Common myeloid progenitor, CD34-positive (primary cell): Measurements from ENCODE around the gene FATE1. TPM values are rescaled to one million over a fixed set of nuclear protein-coding genes. Genes with fewer than 3 reads are reported as not detected.

Experiments
- CTCF ChIA-PET: fragments of 350-600 bp; sonication (Branson Sonifier 250); formaldehyde crosslinking; loops from one replicate; lab custom pipeline; 2021; ENCODE audit warnings: antibody characterized with exemption; lab: Charles Lee
- POLR2A ChIA-PET: fragments of 350-600 bp; sonication (Branson Sonifier 250); formaldehyde crosslinking; loops from one replicate; lab custom pipeline; 2021; ENCODE audit warnings: antibody characterized with exemption; lab: Charles Lee
- DNase-seq, 3 donors: peaks; one replicate each; pipeline versions ENCODE4 v3.0.0 to v3.0.0-alpha.2; 2013
- H3K27ac ChIP-seq, 2 experiments: 1 replicate in 1 of 2; 2 replicates in 1 of 2; pipeline ENCODE4 v1.7.0; 2013; ENCODE audit warnings: inconsistent platforms in 2 of 2, low read length in 2 of 2, mild to moderate bottlenecking in 2 of 2, low read depth in 1 of 2, moderate library complexity in 1 of 2; ENCODE audit not compliant: severe bottlenecking in 2 of 2, insufficient read depth in 1 of 2, poor library complexity in 1 of 2
- H3K27me3 ChIP-seq, 5 experiments: replicated peaks in 2 of 5; 1 replicate in 3 of 5; 2 replicates in 2 of 5; pipeline versions ENCODE4 v1.6.1 to v1.7.0; 2013; ENCODE audit warnings: low read length in 4 of 5, mild to moderate bottlenecking in 2 of 5, moderate library complexity in 2 of 5, inconsistent platforms in 1 of 5; ENCODE audit not compliant: insufficient read depth in 5 of 5, control insufficient read depth in 4 of 5
- H3K36me3 ChIP-seq, 4 experiments: 1 replicate in 2 of 4; 2 replicates in 2 of 4; pipeline versions ENCODE4 v1.6.1 to v1.7.0; 2013; ENCODE audit warnings: low read length in 3 of 4, control low read depth in 1 of 4, mild to moderate bottlenecking in 1 of 4; ENCODE audit not compliant: control insufficient read depth in 4 of 4, insufficient read depth in 4 of 4
- H3K4me1 ChIP-seq, 4 experiments: 1 replicate in 3 of 4; 2 replicates in 1 of 4; pipeline versions ENCODE4 v1.6.1 to v1.7.1; 2013; ENCODE audit warnings: low read length in 3 of 4, mild to moderate bottlenecking in 3 of 4, control low read depth in 1 of 4, inconsistent platforms in 1 of 4, moderate library complexity in 1 of 4; ENCODE audit not compliant: control insufficient read depth in 4 of 4, insufficient read depth in 4 of 4; ENCODE audit errors: control extremely low read depth in 1 of 4
- H3K4me3 ChIP-seq, 7 experiments: 1 replicate in 4 of 7; 2 replicates in 3 of 7; pipeline versions ENCODE4 v1.5.1 to v1.7.0; 2013; ENCODE audit warnings: mild to moderate bottlenecking in 7 of 7, low read length in 6 of 7, moderate library complexity in 6 of 7, inconsistent platforms in 2 of 7, low read depth in 2 of 7, control low read depth in 1 of 7; ENCODE audit not compliant: insufficient read depth in 4 of 7, control insufficient read depth in 1 of 7; ENCODE audit errors: extremely low read depth in 1 of 7
- H3K9me3 ChIP-seq, 5 experiments: 1 replicate in 4 of 5; 2 replicates in 1 of 5; pipeline versions ENCODE4 v1.6.1 to v1.7.1; 2013; ENCODE audit warnings: low read length in 4 of 5, mild to moderate bottlenecking in 2 of 5, inconsistent platforms in 1 of 5, low read depth in 1 of 5, moderate library complexity in 1 of 5; ENCODE audit not compliant: control insufficient read depth in 4 of 5, insufficient read depth in 2 of 5; ENCODE audit errors: control extremely low read depth in 1 of 5
- whole genome bisulfite sequencing: methylation state at CpG from one replicate; pipeline ENCODE4 v1.1.5; 2013; ENCODE audit not compliant: insufficient coverage; 5-methylcytosine and 5-hydroxymethylcytosine counted together
- polyA plus RNA-seq: library from polyadenylated mRNA; unstranded; fragments of 120-200 nt; gene quantifications from one replicate; pipeline ENCODE4 v1.2.1, GENCODE V29; 2013

The FATE1 gene
- polyA plus RNA-seq: not detected

- 94% methylated on average over 2 of the region's 3 CpGs for WGBS
- ChIA-PET CTCF (no interaction called here), POLR2A (no interaction called here)
These were observed at the start of gene FATE1 for GRCh38 chrX:151715752-151716151. Gene FATE1 (plus strand): TSS chrX:151716035. CDS start chrX:151716120, 85 bp downstream.

GRCh38 chrX:151675121-151675746 lies 40.6 kb upstream of the FATE1 start:
- ChIA-PET CTCF (no interaction called here), POLR2A (no interaction called here)
- H3K4me1 ChIP-seq: no peaks in the 10 kb centered on the region
- no peak overlapping the region for H3K27ac ChIP-seq
- no peak for DNase-seq
- no peak overlapping the region for H3K4me3 ChIP-seq
- H3K27me3 ChIP-seq: peaks cover 0 to 4% (median 0%) of the 10 kb centered on the region in 5 experiments
- 77% methylated on average over 5 of the region's 6 CpGs for WGBS
- H3K36me3 ChIP-seq: no peaks in the 10 kb centered on the region
- H3K9me3 ChIP-seq: no peaks in the 10 kb centered on the region

More at GRCh38 chrX:151715752-151716151, at the start of gene FATE1:
- Histone ChIP-seq H3K27me3 (peaks cover 0 to 11% (median 0%) of the 10 kb centered on the region in 5 experiments), H3K9me3 (no peaks in the 10 kb centered on the region), H3K36me3 (no peaks in the 10 kb centered on the region), H3K4me3 (no peak within 1 kb of the TSS), H3K27ac (no peak within 1 kb of the TSS), H3K4me1 (no peaks in the 10 kb centered on the region)
- DNase-seq: no peak

- Histone ChIP-seq H3K36me3 (no peaks in the 10 kb centered on the region), H3K4me3 (no peak overlapping the region), H3K4me1 (no peaks in the 10 kb centered on the region), H3K27ac (no peak overlapping the region), H3K9me3 (no peaks in the 10 kb centered on the region), H3K27me3 (peaks cover 0 to 3% (median under 1%) of the 10 kb centered on the region in 5 experiments)
- ChIA-PET POLR2A (no interaction called here), CTCF (no interaction called here)
- WGBS: 87% methylated on average over 4 of the region's 4 CpGs
- DNase-seq: no peak
These were observed 39.6 kb upstream of the FATE1 start for GRCh38 chrX:151676196-151676595.

GRCh38 chrX:151679798-151680402 lies 35.9 kb upstream of the FATE1 start:
- Histone ChIP-seq H3K4me3 (no peak overlapping the region), H3K27me3 (peaks cover 0 to 5% (median under 1%) of the 10 kb centered on the region in 5 experiments), H3K9me3 (no peaks in the 10 kb centered on the region), H3K36me3 (no peaks in the 10 kb centered on the region), H3K27ac (no peak overlapping the region), H3K4me1 (no peaks in the 10 kb centered on the region)
- ChIA-PET CTCF (interaction anchor here (1.8 kb wide), 1 partner anchor 173 kb away, joined by 4 read pairs; no protein-coding TSS in a partner anchor), POLR2A (no interaction called here)
- DNase-seq: no peak
- 83% methylated on average over 3 of the region's 5 CpGs for WGBS

- no peaks in the 10 kb centered on the region for H3K4me1 ChIP-seq
- H3K27me3 ChIP-seq: peaks cover 0 to 5% (median 2%) of the 10 kb centered on the region in 5 experiments
- WGBS: 37% methylated on average over 4 of the region's 4 CpGs
- no peaks in the 10 kb centered on the region for H3K9me3 ChIP-seq
- POLR2A ChIA-PET: no interaction called here
- peak; percentile 36 to 67 (median 55) for DNase-seq
- CTCF ChIA-PET: interaction anchor here (0.8 to 2.7 kb wide), 7 partner anchors 174 to 532 kb away, joined by 3 to 12 read pairs (median 3); no protein-coding TSS in a partner anchor
- no peaks in the 10 kb centered on the region for H3K36me3 ChIP-seq
- no peak overlapping the region for H3K27ac ChIP-seq
- H3K4me3 ChIP-seq: no peak overlapping the region
These were observed 35.0 kb upstream of the FATE1 start for GRCh38 chrX:151680805-151681204.

GRCh38 chrX:151687635-151688034 lies 28.2 kb upstream of the FATE1 start:
- ChIA-PET CTCF (interaction anchor here (0.5 to 1.1 kb wide), 2 partner anchors 9 to 711 kb away, joined by 3 read pairs; no protein-coding TSS in a partner anchor), POLR2A (no interaction called here)
- Histone ChIP-seq H3K9me3 (no peaks in the 10 kb centered on the region), H3K27ac (no peak overlapping the region), H3K4me3 (no peak overlapping the region), H3K27me3 (peaks cover 0 to 12% (median 3%) of the 10 kb centered on the region in 5 experiments), H3K36me3 (no peaks in the 10 kb centered on the region), H3K4me1 (no peaks in the 10 kb centered on the region)
- no peak for DNase-seq

- Histone ChIP-seq H3K27ac (no peak overlapping the region), H3K27me3 (peaks cover 0 to 23% (median 3%) of the 10 kb centered on the region in 5 experiments), H3K4me1 (no peaks in the 10 kb centered on the region), H3K9me3 (no peaks in the 10 kb centered on the region), H3K4me3 (no peak overlapping the region), H3K36me3 (no peaks in the 10 kb centered on the region)
- CTCF ChIA-PET: no interaction called here
- no peak for DNase-seq
- POLR2A ChIA-PET: no interaction called here
These were observed 27.1 kb upstream of the FATE1 start for GRCh38 chrX:151688695-151689094.
